Measurements from ENCODE around the gene GPATCH1.

The GPATCH1 gene

DNA sequence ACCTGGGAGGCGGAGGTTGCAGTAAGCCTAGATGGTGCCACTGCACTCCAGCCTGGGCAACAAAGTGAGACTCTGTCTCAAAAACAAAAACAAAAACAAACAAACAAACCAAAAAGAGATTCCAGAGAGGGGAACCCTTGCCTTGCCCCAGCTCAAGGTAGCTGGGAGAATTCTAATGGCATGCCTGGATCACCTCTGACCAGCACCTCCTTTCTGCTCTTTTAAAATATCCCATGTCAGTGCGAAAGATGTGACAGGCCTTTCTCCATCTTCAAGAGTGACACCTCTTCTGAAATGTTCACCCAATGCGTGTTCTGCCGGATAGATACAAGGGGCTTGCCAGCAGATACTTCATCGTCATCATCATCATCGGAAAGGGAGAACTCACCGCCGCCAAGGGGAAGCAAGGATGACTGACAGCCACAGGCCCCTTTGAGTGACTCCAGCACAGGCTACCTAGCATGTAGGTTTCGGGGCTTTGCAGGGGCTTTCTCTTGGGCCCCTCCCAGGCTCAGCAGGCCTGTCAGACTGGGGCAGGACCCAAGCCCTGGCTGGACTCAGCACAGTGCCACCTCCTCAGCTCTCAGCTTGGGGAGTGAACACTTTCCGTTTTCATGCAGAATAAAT lies 94.3 kb downstream of the GPATCH1 start:
- Histone ChIP-seq H3F3A (ENCODE audit: low read depth) (no peaks in the 10 kb centered on the region), H3K4me3 (ENCODE audit: low read length, poor library complexity, severe bottlenecking) (peak overlapping the region; percentile 91), H2AFZ (ENCODE audit: low read length) (no peak overlapping the region), H3K27me3 (ENCODE audit: insufficient read depth, low read length, poor library complexity, severe bottlenecking) (no peaks in the 10 kb centered on the region), H3K4me1 (ENCODE audit: insufficient read depth, low read length, poor library complexity, severe bottlenecking) (peaks cover 27% of the 10 kb centered on the region), H3K36me3 (ENCODE audit: insufficient read depth, low read length) (no peaks in the 10 kb centered on the region), H3K4me2 (ENCODE audit: low read depth, low read length, poor library complexity, severe bottlenecking) (peak overlapping the region; percentile 95), H3K9me2 (replicated peaks; ENCODE audit: low read depth, low read length) (no peaks in the 10 kb centered on the region), H3K9me3 (ENCODE audit: insufficient read depth, low read depth, low read length) (no peaks in the 10 kb centered on the region), H3K9ac (ENCODE audit: low read depth, low read length, poor library complexity, severe bottlenecking) (peak overlapping the region; percentile 94), H4K20me1 (ENCODE audit: insufficient read depth, low read length, poor library complexity, severe bottlenecking) (no peaks in the 10 kb centered on the region), H3K79me2 (ENCODE audit: insufficient read depth, low read length) (peaks cover 16% of the 10 kb centered on the region; the same call in 1 of the 2 replicates)
- TF ChIP-seq EZH2phosphoT487 (IDR thresholded peaks at IDR 0.05; ENCODE audit: borderline replicate concordance): no peak
- TF ChIP-seq, protein P1, sequence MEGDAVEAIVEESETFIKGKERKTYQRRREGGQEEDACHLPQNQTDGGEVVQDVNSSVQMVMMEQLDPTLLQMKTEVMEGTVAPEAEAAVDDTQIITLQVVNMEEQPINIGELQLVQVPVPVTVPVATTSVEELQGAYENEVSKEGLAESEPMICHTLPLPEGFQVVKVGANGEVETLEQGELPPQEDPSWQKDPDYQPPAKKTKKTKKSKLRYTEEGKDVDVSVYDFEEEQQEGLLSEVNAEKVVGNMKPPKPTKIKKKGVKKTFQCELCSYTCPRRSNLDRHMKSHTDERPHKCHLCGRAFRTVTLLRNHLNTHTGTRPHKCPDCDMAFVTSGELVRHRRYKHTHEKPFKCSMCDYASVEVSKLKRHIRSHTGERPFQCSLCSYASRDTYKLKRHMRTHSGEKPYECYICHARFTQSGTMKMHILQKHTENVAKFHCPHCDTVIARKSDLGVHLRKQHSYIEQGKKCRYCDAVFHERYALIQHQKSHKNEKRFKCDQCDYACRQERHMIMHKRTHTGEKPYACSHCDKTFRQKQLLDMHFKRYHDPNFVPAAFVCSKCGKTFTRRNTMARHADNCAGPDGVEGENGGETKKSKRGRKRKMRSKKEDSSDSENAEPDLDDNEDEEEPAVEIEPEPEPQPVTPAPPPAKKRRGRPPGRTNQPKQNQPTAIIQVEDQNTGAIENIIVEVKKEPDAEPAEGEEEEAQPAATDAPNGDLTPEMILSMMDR (conservative IDR thresholded peaks at IDR 0.05; ENCODE audit: low read length): no peak

DNA sequence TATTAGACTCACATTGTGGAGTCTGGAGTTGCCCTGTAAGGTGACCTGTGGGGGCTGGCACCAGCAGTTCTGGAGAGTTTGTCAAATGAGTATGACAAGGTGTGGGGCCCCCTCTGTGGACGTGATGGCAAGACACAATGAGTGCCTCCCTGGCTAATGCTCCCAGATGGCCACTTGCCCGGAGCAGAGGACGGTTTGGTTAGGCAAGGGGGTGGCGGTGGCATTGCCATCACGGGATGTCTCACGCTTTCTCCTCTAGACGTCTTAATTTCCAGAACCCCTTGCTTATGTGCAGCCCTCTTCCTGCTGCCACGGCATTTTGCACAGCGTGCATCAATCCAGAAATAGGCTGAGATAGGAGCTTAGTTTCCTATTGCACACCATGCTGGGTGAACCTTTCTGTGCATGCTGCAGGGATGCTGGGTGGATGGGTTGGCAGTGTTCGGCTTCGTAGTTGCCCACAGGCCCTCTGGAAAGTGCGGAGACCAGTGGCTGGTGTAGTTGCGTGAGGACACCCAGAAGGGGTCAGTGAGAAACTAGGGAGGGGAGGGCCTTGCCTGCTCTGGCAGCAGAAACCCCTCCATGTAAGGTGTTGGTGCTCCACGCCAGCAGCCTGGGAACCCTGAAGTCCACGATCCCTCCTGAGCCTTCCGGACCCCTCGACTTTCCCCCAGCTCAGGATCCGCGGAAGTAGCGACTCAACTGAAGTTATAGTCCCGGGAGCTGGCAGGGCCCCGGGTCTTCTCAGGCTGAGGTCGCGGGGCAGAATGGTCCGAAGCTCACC lies 95.1 kb downstream of the GPATCH1 start:
- Histone ChIP-seq H2AFZ (ENCODE audit: low read length) (peak overlapping the region; percentile 91), H4K20me1 (ENCODE audit: insufficient read depth, low read length, poor library complexity, severe bottlenecking) (no peaks in the 10 kb centered on the region), H3K9me2 (replicated peaks; ENCODE audit: low read depth, low read length) (no peaks in the 10 kb centered on the region), H3K4me3 (ENCODE audit: low read length, poor library complexity, severe bottlenecking) (peak overlapping the region; percentile 91), H3K9me3 (ENCODE audit: insufficient read depth, low read depth, low read length) (no peaks in the 10 kb centered on the region), H3K9ac (ENCODE audit: low read depth, low read length, poor library complexity, severe bottlenecking) (peak overlapping the region; percentile 94), H3K27me3 (ENCODE audit: insufficient read depth, low read length, poor library complexity, severe bottlenecking) (no peaks in the 10 kb centered on the region), H3K4me2 (ENCODE audit: low read depth, low read length, poor library complexity, severe bottlenecking) (peak overlapping the region; percentile 95), H3K79me2 (ENCODE audit: insufficient read depth, low read length) (peaks cover 16% of the 10 kb centered on the region; the same call in 1 of the 2 replicates), H3F3A (ENCODE audit: low read depth) (no peaks in the 10 kb centered on the region), H3K36me3 (ENCODE audit: insufficient read depth, low read length) (no peaks in the 10 kb centered on the region), H3K4me1 (ENCODE audit: insufficient read depth, low read length, poor library complexity, severe bottlenecking) (peaks cover 27% of the 10 kb centered on the region)
- no peak for TF ChIP-seq EZH2phosphoT487 (IDR thresholded peaks at IDR 0.05; ENCODE audit: borderline replicate concordance)
- TF ChIP-seq, protein P1 (conservative IDR thresholded peaks at IDR 0.05; ENCODE audit: low read length): no peak

DNA sequence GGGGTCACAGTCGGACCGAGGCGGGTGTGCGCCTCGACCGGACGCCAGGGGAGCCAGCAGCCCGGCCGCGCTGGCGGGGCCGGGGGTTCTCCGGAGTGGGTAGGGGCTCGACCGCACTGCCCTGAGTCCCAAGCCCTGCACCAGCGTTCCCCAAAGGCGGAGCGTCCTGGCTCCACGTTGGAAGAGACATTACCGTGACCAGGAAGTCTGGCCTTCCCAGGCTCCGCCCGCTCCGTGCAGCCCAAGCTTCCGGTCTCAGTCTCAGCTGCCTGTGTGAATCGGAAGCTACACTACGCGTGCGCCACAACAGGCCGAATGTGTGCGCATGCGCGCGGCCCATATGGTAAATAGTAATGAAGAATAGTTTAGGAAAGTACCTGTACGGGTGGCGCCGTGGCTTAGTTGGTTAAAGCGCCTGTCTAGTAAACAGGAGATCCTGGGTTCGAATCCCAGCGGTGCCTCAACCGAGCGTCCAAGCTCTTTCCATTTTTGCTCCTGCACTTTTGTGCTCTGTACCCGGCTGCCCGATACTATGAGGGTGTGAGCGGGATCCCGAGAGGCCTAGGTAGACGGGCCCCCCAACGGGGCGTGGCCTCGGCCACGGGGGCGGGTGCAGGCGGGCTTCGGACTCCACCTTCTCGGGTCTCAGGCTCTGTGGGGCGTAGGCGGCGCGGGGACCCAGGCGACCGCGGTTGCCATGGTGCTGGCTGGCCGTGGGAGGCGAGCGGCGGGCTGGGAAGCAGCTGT lies 95.9 kb downstream of the GPATCH1 start:
- peak overlapping the region; percentile 91 for H2AFZ ChIP-seq (ENCODE audit: low read length)

More for the DNA sequence above, 95.9 kb downstream of the GPATCH1 start:
- peaks cover 16% of the 10 kb centered on the region; the same call in 1 of the 2 replicates for H3K79me2 ChIP-seq (ENCODE audit: insufficient read depth, low read length)
- H3K4me3 ChIP-seq (ENCODE audit: low read length, poor library complexity, severe bottlenecking): peak overlapping the region; percentile 91
- no peaks in the 10 kb centered on the region for H3F3A ChIP-seq (ENCODE audit: low read depth)
- peak overlapping the region; percentile 94 for H3K9ac ChIP-seq (ENCODE audit: low read depth, low read length, poor library complexity, severe bottlenecking)
- H4K20me1 ChIP-seq (ENCODE audit: insufficient read depth, low read length, poor library complexity, severe bottlenecking): no peaks in the 10 kb centered on the region
- H3K9me2 ChIP-seq (replicated peaks; ENCODE audit: low read depth, low read length): no peaks in the 10 kb centered on the region
- no peaks in the 10 kb centered on the region for H3K36me3 ChIP-seq (ENCODE audit: insufficient read depth, low read length)
- H3K4me2 ChIP-seq (ENCODE audit: low read depth, low read length, poor library complexity, severe bottlenecking): peak overlapping the region; percentile 95
- no peaks in the 10 kb centered on the region for H3K9me3 ChIP-seq (ENCODE audit: insufficient read depth, low read depth, low read length)
- TF ChIP-seq, protein P1 (conservative IDR thresholded peaks at IDR 0.05; ENCODE audit: low read length): 0 out of 2 replicates have a peak, but pooled peaks have one; percentile 18
- no peak for TF ChIP-seq EZH2phosphoT487 (IDR thresholded peaks at IDR 0.05; ENCODE audit: borderline replicate concordance)
- H3K27me3 ChIP-seq (ENCODE audit: insufficient read depth, low read length, poor library complexity, severe bottlenecking): no peaks in the 10 kb centered on the region
- peaks cover 27% of the 10 kb centered on the region for H3K4me1 ChIP-seq (ENCODE audit: insufficient read depth, low read length, poor library complexity, severe bottlenecking)

Data from Loucy (cell line).